ENCODE data around the gene MYO16.

GRCh38 chr13:109251956-109252355, 622.5 kb downstream of the MYO16 start:
- no peak for TF ChIP-seq GATA2 (IDR thresholded peaks at IDR 0.05; ENCODE audit: low read depth, low read length)
- no peak for TF ChIP-seq GATA3 (IDR thresholded peaks at IDR 0.05; ENCODE audit: low read depth, low read length)
